Suprapubic skin (tissue), 4 donors: ENCODE measurements around the gene MINDY3.

Experiments
- POLR2A ChIP-seq, 2 donors: fragments of 450-650 bp; IDR thresholded peaks; one replicate each; pipeline ENCODE4 v1.6.1; 2017; ENCODE audit warnings: antibody characterized with exemption in 2 of 2, mild to moderate bottlenecking in 2 of 2, moderate library complexity in 2 of 2
- POLR2AphosphoS5 ChIP-seq, 3 donors: sonication (generic); formaldehyde crosslinking; IDR thresholded peaks; one replicate each; pipeline ENCODE4 v1.6.1; 2017; ENCODE audit warnings: antibody characterized with exemption in 3 of 3

GRCh38 chr10:15738270-15738925 is 121.9 kb downstream of the MINDY3 start:
- TF ChIP-seq POLR2A (IDR thresholded peaks at IDR 0.05) (no peak), POLR2AphosphoS5 (IDR thresholded peaks at IDR 0.05) (no peak)
